ENCODE data around the gene H19.

The H19 gene

GRCh38 chr11:1994121-1994520, 3.5 kb downstream of the H19 start:
- no peak overlapping the region for H3K9ac ChIP-seq (ENCODE audit: low read depth, low read length)
- H3K4me1 ChIP-seq (ENCODE audit: insufficient read depth, low read length) = no peaks in the 10 kb centered on the region
- no peaks in the 10 kb centered on the region for H3K9me3 ChIP-seq (ENCODE audit: control insufficient read depth, insufficient read depth, low read length)
- H3K36me3 ChIP-seq (ENCODE audit: insufficient read depth, low read length) = no peaks in the 10 kb centered on the region

- H3K9me3 ChIP-seq (ENCODE audit: control insufficient read depth, insufficient read depth, low read length) = no peaks in the 10 kb centered on the region
- no peaks in the 10 kb centered on the region for H3K36me3 ChIP-seq (ENCODE audit: insufficient read depth, low read length)
- H3K9ac ChIP-seq (ENCODE audit: low read depth, low read length) = no peak overlapping the region
- H3K4me1 ChIP-seq (ENCODE audit: insufficient read depth, low read length) = no peaks in the 10 kb centered on the region
Measured at GRCh38 chr11:1992111-1992510, 5.5 kb downstream of the H19 start.

GRCh38 chr11:1990872-1991578, 6.6 kb downstream of the H19 start:
- Histone ChIP-seq H3K9ac (ENCODE audit: low read depth, low read length) (no peak overlapping the region), H3K36me3 (ENCODE audit: insufficient read depth, low read length) (no peaks in the 10 kb centered on the region), H3K4me1 (ENCODE audit: insufficient read depth, low read length) (no peaks in the 10 kb centered on the region), H3K9me3 (ENCODE audit: control insufficient read depth, insufficient read depth, low read length) (no peaks in the 10 kb centered on the region)

GRCh38 chr11:1989953-1990352, 7.7 kb downstream of the H19 start:
- Histone ChIP-seq H3K4me1 (ENCODE audit: insufficient read depth, low read length) (no peaks in the 10 kb centered on the region), H3K9me3 (ENCODE audit: control insufficient read depth, insufficient read depth, low read length) (no peaks in the 10 kb centered on the region), H3K9ac (ENCODE audit: low read depth, low read length) (no peak overlapping the region), H3K36me3 (ENCODE audit: insufficient read depth, low read length) (no peaks in the 10 kb centered on the region)

- Histone ChIP-seq H3K9ac (ENCODE audit: low read depth, low read length) (no peak overlapping the region), H3K4me1 (ENCODE audit: insufficient read depth, low read length) (no peaks in the 10 kb centered on the region), H3K36me3 (ENCODE audit: insufficient read depth, low read length) (no peaks in the 10 kb centered on the region), H3K9me3 (ENCODE audit: control insufficient read depth, insufficient read depth, low read length) (no peaks in the 10 kb centered on the region)
Measured at GRCh38 chr11:1988667-1989317, 8.8 kb downstream of the H19 start.

GRCh38 chr11:1988174-1988573, 9.5 kb downstream of the H19 start:
- Histone ChIP-seq H3K4me1 (ENCODE audit: insufficient read depth, low read length) (no peaks in the 10 kb centered on the region), H3K9ac (ENCODE audit: low read depth, low read length) (no peak overlapping the region), H3K36me3 (ENCODE audit: insufficient read depth, low read length) (no peaks in the 10 kb centered on the region), H3K9me3 (ENCODE audit: control insufficient read depth, insufficient read depth, low read length) (no peaks in the 10 kb centered on the region)

- Histone ChIP-seq H3K4me1 (ENCODE audit: insufficient read depth, low read length) (no peaks in the 10 kb centered on the region), H3K36me3 (ENCODE audit: insufficient read depth, low read length) (no peaks in the 10 kb centered on the region), H3K9me3 (ENCODE audit: control insufficient read depth, insufficient read depth, low read length) (no peaks in the 10 kb centered on the region), H3K9ac (ENCODE audit: low read depth, low read length) (no peak overlapping the region)
Measured at GRCh38 chr11:1987024-1987423, 10.6 kb downstream of the H19 start.

GRCh38 chr11:1983601-1983961, 14.1 kb downstream of the H19 start:
- Histone ChIP-seq H3K9ac (ENCODE audit: low read depth, low read length) (no peak overlapping the region), H3K9me3 (ENCODE audit: control insufficient read depth, insufficient read depth, low read length) (no peaks in the 10 kb centered on the region), H3K36me3 (ENCODE audit: insufficient read depth, low read length) (no peaks in the 10 kb centered on the region), H3K4me1 (ENCODE audit: insufficient read depth, low read length) (no peaks in the 10 kb centered on the region)

GRCh38 chr11:1982873-1983600, 14.6 kb downstream of the H19 start:
- H3K9me3 ChIP-seq (ENCODE audit: control insufficient read depth, insufficient read depth, low read length) = no peaks in the 10 kb centered on the region
- no peaks in the 10 kb centered on the region for H3K36me3 ChIP-seq (ENCODE audit: insufficient read depth, low read length)
- H3K4me1 ChIP-seq (ENCODE audit: insufficient read depth, low read length) = no peaks in the 10 kb centered on the region
- no peak overlapping the region for H3K9ac ChIP-seq (ENCODE audit: low read depth, low read length)

GRCh38 chr11:1979607-1980006, 18.0 kb downstream of the H19 start:
- no peaks in the 10 kb centered on the region for H3K36me3 ChIP-seq (ENCODE audit: insufficient read depth, low read length)
- no peaks in the 10 kb centered on the region for H3K9me3 ChIP-seq (ENCODE audit: control insufficient read depth, insufficient read depth, low read length)
- H3K4me1 ChIP-seq (ENCODE audit: insufficient read depth, low read length) = no peaks in the 10 kb centered on the region
- H3K9ac ChIP-seq (ENCODE audit: low read depth, low read length) = no peak overlapping the region

- no peaks in the 10 kb centered on the region for H3K36me3 ChIP-seq (ENCODE audit: insufficient read depth, low read length)
- no peak overlapping the region for H3K9ac ChIP-seq (ENCODE audit: low read depth, low read length)
- H3K9me3 ChIP-seq (ENCODE audit: control insufficient read depth, insufficient read depth, low read length) = no peaks in the 10 kb centered on the region
- H3K4me1 ChIP-seq (ENCODE audit: insufficient read depth, low read length) = no peaks in the 10 kb centered on the region
Measured at GRCh38 chr11:1978720-1979473, 18.7 kb downstream of the H19 start.

GRCh38 chr11:1975185-1975584, 22.5 kb downstream of the H19 start:
- Histone ChIP-seq H3K9me3 (ENCODE audit: control insufficient read depth, insufficient read depth, low read length) (no peaks in the 10 kb centered on the region), H3K9ac (ENCODE audit: low read depth, low read length) (no peak overlapping the region), H3K4me1 (ENCODE audit: insufficient read depth, low read length) (no peaks in the 10 kb centered on the region)

GRCh38 chr11:1970956-1971355, 26.7 kb downstream of the H19 start:
- Histone ChIP-seq H3K9ac (ENCODE audit: low read depth, low read length) (no peak overlapping the region), H3K36me3 (ENCODE audit: insufficient read depth, low read length) (no peaks in the 10 kb centered on the region), H3K9me3 (ENCODE audit: control insufficient read depth, insufficient read depth, low read length) (no peaks in the 10 kb centered on the region), H3K4me1 (ENCODE audit: insufficient read depth, low read length) (no peaks in the 10 kb centered on the region)

More at GRCh38 chr11:1975185-1975584, 22.5 kb downstream of the H19 start:
- no peaks in the 10 kb centered on the region for H3K36me3 ChIP-seq (ENCODE audit: insufficient read depth, low read length)

GRCh38 chr11:1969776-1970175, 27.9 kb downstream of the H19 start:
- no peak overlapping the region for H3K9ac ChIP-seq (ENCODE audit: low read depth, low read length)
- no peaks in the 10 kb centered on the region for H3K4me1 ChIP-seq (ENCODE audit: insufficient read depth, low read length)
- no peaks in the 10 kb centered on the region for H3K36me3 ChIP-seq (ENCODE audit: insufficient read depth, low read length)
- H3K9me3 ChIP-seq (ENCODE audit: control insufficient read depth, insufficient read depth, low read length) = no peaks in the 10 kb centered on the region

Data from ES-I3 (cell line).